CD14-positive monocyte (primary cell): ENCODE measurements around the gene OR6M1. TPM values are rescaled to one million over a fixed set of nuclear protein-coding genes. Genes with fewer than 3 reads are reported as not detected.

ENCODE experiments used
- DNase-seq, 3 donors: peaks; one replicate each; pipeline ENCODE4 v3.0.0-alpha.2; 2011 to 2022
- H2AFZ ChIP-seq: 2 replicates; pipeline ENCODE4 v1.6.0; 2012; ENCODE audit warnings: mild to moderate bottlenecking, low read depth, low read length, inconsistent platforms; ENCODE audit not compliant: insufficient read depth, poor library complexity, severe bottlenecking
- H3K27ac ChIP-seq, 2 donors: 1 replicate in 1 of 2; 2 replicates in 1 of 2; pipeline ENCODE4 v1.5.1; 2012 to 2013; ENCODE audit warnings: low read length in 2 of 2, control low read depth in 1 of 2, inconsistent platforms in 1 of 2, low read depth in 1 of 2, mild to moderate bottlenecking in 1 of 2
- H3K27me3 ChIP-seq, 2 donors: one replicate each; pipeline versions ENCODE4 v1.6.0 to v1.6.1; 2011 to 2013; ENCODE audit warnings: low read length in 2 of 2; ENCODE audit not compliant: control insufficient read depth in 2 of 2, insufficient read depth in 2 of 2
- H3K36me3 ChIP-seq, 2 donors: replicated peaks in 1 of 2; 1 replicate in 1 of 2; 2 replicates in 1 of 2; pipeline versions ENCODE4 v1.5.1 to v1.6.1; 2012 to 2013; ENCODE audit warnings: low read length in 2 of 2, control low read depth in 1 of 2, inconsistent platforms in 1 of 2, mild to moderate bottlenecking in 1 of 2; ENCODE audit not compliant: insufficient read depth in 2 of 2, control insufficient read depth in 1 of 2
- H3K4me1 ChIP-seq, 2 donors: 1 replicate in 1 of 2; 2 replicates in 1 of 2; pipeline versions ENCODE4 v1.5.1 to v1.6.1; 2012 to 2013; ENCODE audit warnings: low read length in 2 of 2, control low read depth in 1 of 2, inconsistent platforms in 1 of 2, mild to moderate bottlenecking in 1 of 2, moderate library complexity in 1 of 2; ENCODE audit not compliant: insufficient read depth in 2 of 2, control insufficient read depth in 1 of 2
- H3K4me2 ChIP-seq: replicated peaks from 2 replicates; pipeline ENCODE3; 2012; ENCODE audit warnings: low read length, moderate library complexity, mild to moderate bottlenecking; ENCODE audit not compliant: poor library complexity, severe bottlenecking; ENCODE audit errors: extremely low read depth
- H3K4me3 ChIP-seq, 3 experiments: fragments of 200-600 bp in 1 of 3; sonication (generic) in 1 of 3; replicated peaks in 1 of 3; 1 replicate in 2 of 3; 2 replicates in 1 of 3; pipeline ENCODE4 v1.5.1; 2011 to 2013; ENCODE audit warnings: low read length in 3 of 3, mild to moderate bottlenecking in 3 of 3, control low read depth in 2 of 3, low read depth in 2 of 3, inconsistent platforms in 1 of 3, moderate library complexity in 1 of 3
- H3K79me2 ChIP-seq: 2 replicates; pipeline ENCODE4 v1.6.0; 2012; ENCODE audit warnings: mild to moderate bottlenecking, control low read depth, inconsistent platforms, low read length, moderate library complexity; ENCODE audit not compliant: insufficient read depth
- H3K9ac ChIP-seq: 2 replicates; pipeline ENCODE4 v1.6.0; 2017; ENCODE audit warnings: low read length, mild to moderate bottlenecking; ENCODE audit not compliant: insufficient read depth, poor library complexity, severe bottlenecking
- H3K9me3 ChIP-seq, 2 donors: replicated peaks in 1 of 2; 1 replicate in 1 of 2; 2 replicates in 1 of 2; pipeline versions ENCODE4 v1.5.1 to v1.6.1; 2012 to 2013; ENCODE audit warnings: low read length in 2 of 2, control low read depth in 1 of 2; ENCODE audit not compliant: control insufficient read depth in 1 of 2, insufficient read depth in 1 of 2
- H4K20me1 ChIP-seq: 2 replicates; pipeline ENCODE4 v1.6.0; 2012; ENCODE audit warnings: mild to moderate bottlenecking, low read length, control low read depth, moderate library complexity; ENCODE audit not compliant: insufficient read depth
- H3K27ac Mint-ChIP-seq, 7 donors: one replicate each; pipeline ENCODE4 v1.8.0; 2020; ENCODE audit warnings: mild to moderate bottlenecking in 7 of 7, mixed read lengths in 7 of 7, moderate library complexity in 6 of 7, inconsistent platforms in 2 of 7
- H3K27me3 Mint-ChIP-seq, 3 donors: one replicate each; pipeline ENCODE4 v1.8.0; 2021 to 2022; ENCODE audit warnings: low read depth in 3 of 3, mild to moderate bottlenecking in 3 of 3, mixed read lengths in 3 of 3, moderate library complexity in 3 of 3, inconsistent platforms in 1 of 3
- H3K36me3 Mint-ChIP-seq, 2 donors: one replicate each; pipeline ENCODE4 v1.8.0; 2020; ENCODE audit warnings: mixed read lengths in 2 of 2, inconsistent platforms in 1 of 2, mild to moderate bottlenecking in 1 of 2
- H3K4me1 Mint-ChIP-seq: one replicate; pipeline ENCODE4 v1.8.0; 2020; ENCODE audit warnings: mild to moderate bottlenecking, mixed read lengths
- H3K4me3 Mint-ChIP-seq, 2 donors: one replicate each; pipeline ENCODE4 v1.8.0; 2020; ENCODE audit warnings: mild to moderate bottlenecking in 2 of 2, mixed read lengths in 2 of 2, moderate library complexity in 1 of 2
- H3K9me3 Mint-ChIP-seq, 7 donors: one replicate each; pipeline ENCODE4 v1.8.0; 2020 to 2022; ENCODE audit warnings: mixed read lengths in 7 of 7, mild to moderate bottlenecking in 6 of 7, moderate library complexity in 6 of 7, inconsistent platforms in 2 of 7
- CTCF ChIP-seq: fragments of 200-600 bp; IDR thresholded peaks from one replicate; pipeline ENCODE4 v1.8.0; 2022; ENCODE audit warnings: antibody characterized with exemption, mild to moderate bottlenecking
- WGBS: methylation state at CpG from one replicate; pipeline ENCODE4 v1.1.5; 2013; ENCODE audit warnings: missing lambda C conversion rate; ENCODE audit not compliant: insufficient coverage; 5-methylcytosine and 5-hydroxymethylcytosine counted together
- intact Hi-C, 2 donors: fragments of 100-400 bp; cut with micrococcal nuclease; formaldehyde crosslinking; loops; one replicate each; pipeline versions ENCODE4 v1.15.0 to v1.15.1; 2023
- polyA plus RNA-seq, 3 donors: library from polyadenylated mRNA; depleted of rRNA in 1 of 3; unstranded in 2 of 3; stranded (reverse) in 1 of 3; fragments of 300-500 nt in 2 of 3; fragments of >200 nt in 1 of 3; fragmentation: Illumina TruSeq in 2 of 3; gene quantifications; 1 replicate in 2 of 3; 2 replicates in 1 of 3; pipeline ENCODE4 v1.2.3, GENCODE V29; 2012 to 2021

Gene OR6M1
- polyA plus RNA-seq, 3 donors, result not detected

- H3K4me3 ChIP-seq, result no peak overlapping the region
- no peak overlapping the region for H2AFZ ChIP-seq
- H3K79me2 ChIP-seq, result no peaks in the 10 kb centered on the region
- no peaks in the 10 kb centered on the region for H3K36me3 Mint-ChIP-seq
- H3K27me3 Mint-ChIP-seq, result peaks cover 0 to 1% (median 0%) of the 10 kb centered on the region in 3 donors
- no peak for DNase-seq
- H3K9ac ChIP-seq, result no peak overlapping the region
- intact Hi-C loops, result no loop called here
- TF ChIP-seq CTCF, result no peak
- no peaks in the 10 kb centered on the region for H3K4me1 Mint-ChIP-seq
- no peak overlapping the region for H3K27ac Mint-ChIP-seq
- H3K4me1 ChIP-seq, result no peaks in the 10 kb centered on the region
- H3K27me3 ChIP-seq, result no peaks in the 10 kb centered on the region
- no peaks in the 10 kb centered on the region for H3K36me3 ChIP-seq
- no peak overlapping the region for H3K4me3 Mint-ChIP-seq
- peaks cover 14 to 26% of the 10 kb centered on the region in 2 donors for H3K9me3 ChIP-seq
- H3K27ac ChIP-seq, result no peak overlapping the region
- no peak overlapping the region for H3K4me2 ChIP-seq
- H4K20me1 ChIP-seq, result no peaks in the 10 kb centered on the region
- H3K9me3 Mint-ChIP-seq, result peaks cover 9 to 21% (median 15%) of the 10 kb centered on the region in 7 donors
Measured at GRCh38 chr11:123852321-123852720, 46.2 kb upstream of the OR6M1 start.

- 97% methylated on average over 4 of the region's 4 CpGs for WGBS
- no peaks in the 10 kb centered on the region for H3K36me3 ChIP-seq
- no peak overlapping the region for H3K4me3 Mint-ChIP-seq
- no peak for DNase-seq
- H3K4me2 ChIP-seq, result no peak overlapping the region
- H3K9me3 Mint-ChIP-seq, result peaks cover 6 to 17% (median 13%) of the 10 kb centered on the region in 7 donors
- no peak for TF ChIP-seq CTCF
- H3K79me2 ChIP-seq, result no peaks in the 10 kb centered on the region
- no peaks in the 10 kb centered on the region for H4K20me1 ChIP-seq
- peak overlapping the region in 1 of 7 donors; percentile 25 for H3K27ac Mint-ChIP-seq
- H3K27ac ChIP-seq, result no peak overlapping the region
- H2AFZ ChIP-seq, result no peak overlapping the region
- H3K4me1 Mint-ChIP-seq, result no peaks in the 10 kb centered on the region
- no peaks in the 10 kb centered on the region for H3K36me3 Mint-ChIP-seq
- no peak overlapping the region for H3K4me3 ChIP-seq
- intact Hi-C loops, result no loop called here
- no peak overlapping the region for H3K9ac ChIP-seq
- no peaks in the 10 kb centered on the region for H3K27me3 ChIP-seq
- H3K9me3 ChIP-seq, result peaks cover 14 to 25% of the 10 kb centered on the region in 2 donors
- H3K4me1 ChIP-seq, result no peaks in the 10 kb centered on the region
- peaks cover 0 to 1% (median 0%) of the 10 kb centered on the region in 3 donors for H3K27me3 Mint-ChIP-seq
Measured at GRCh38 chr11:123851110-123851509, 45.0 kb upstream of the OR6M1 start.
